Esophagus squamous epithelium (tissue), 5 donors: ENCODE measurements around the gene SH3BP5L. TPM values are rescaled to one million over a fixed set of nuclear protein-coding genes. Genes with fewer than 3 reads are reported as not detected.

Source experiments
- DNase-seq: peaks from one replicate; lab custom pipeline; 2025; lab: John Stamatoyannopoulos, UW
- H3K27ac ChIP-seq, 4 donors: fragments of 200-600 bp; sonication (generic); one replicate each; pipeline ENCODE4 v1.5.1; 2016 to 2019; ENCODE audit warnings: mild to moderate bottlenecking in 1 of 4
- H3K27me3 ChIP-seq, 4 donors: fragments of 200-600 bp; sonication (generic); 1 replicate in 3 of 4; 2 replicates in 1 of 4; pipeline versions ENCODE4 v1.5.1 to v1.6.0; 2017 to 2021; ENCODE audit warnings: antibody characterized with exemption in 1 of 4
- H3K36me3 ChIP-seq, 3 donors: fragments of 200-600 bp; sonication (generic); one replicate each; pipeline ENCODE4 v1.5.1; 2016 to 2019
- H3K4me1 ChIP-seq, 3 donors: fragments of 200-600 bp; sonication (generic); one replicate each; pipeline ENCODE4 v1.5.1; 2017 to 2019
- H3K4me3 ChIP-seq, 4 donors: fragments of 200-600 bp; sonication (generic); 1 replicate in 3 of 4; 2 replicates in 1 of 4; pipeline ENCODE4 v1.5.1; 2016 to 2019; ENCODE audit warnings: mild to moderate bottlenecking in 2 of 4, moderate library complexity in 1 of 4
- H3K9me3 ChIP-seq, 3 donors: fragments of 200-600 bp; sonication (generic); one replicate each; pipeline ENCODE4 v1.5.1; 2016 to 2019
- POLR2A ChIP-seq, 4 donors: fragments of 450-650 bp; IDR thresholded peaks; one replicate each; pipeline ENCODE4 v1.6.1; 2017; ENCODE audit warnings: antibody characterized with exemption in 4 of 4, mild to moderate bottlenecking in 4 of 4, moderate library complexity in 3 of 4
- WGBS, 2 donors: methylation state at CpG; one replicate each; pipeline ENCODE4 v1.1.5; 2018; 5-methylcytosine and 5-hydroxymethylcytosine counted together
- intact Hi-C: fragments of 100-400 bp; cut with DNase I; formaldehyde crosslinking; loops from one replicate; pipeline ENCODE4 v1.15.0; 2022
- total RNA-seq, 4 donors: library from RNA; depleted of rRNA; stranded (reverse); fragments of >200 nt; gene quantifications; one replicate each; pipeline ENCODE4 v1.1.0, GENCODE V29; 2016
- TF ChIP-seq, protein P1 (sequence below), 6 experiments: fragments of 450-650 bp in 4 of 6; fragments of 200-600 bp in 2 of 6; sonication (generic) in 2 of 6; IDR thresholded peaks; one replicate each; pipeline ENCODE4 v1.5.1; 2016 to 2019; ENCODE audit warnings: antibody characterized with exemption in 6 of 6, mild to moderate bottlenecking in 4 of 6, moderate library complexity in 4 of 6
- donor health status: DM: yes; HTN: yes; CAD: no.

The SH3BP5L gene
- total RNA-seq, 4 donors from 2014 or later, result 19.2 to 23.1 (median 21.9) TPM

GRCh38 chr1:248858891-248859889 is 33.5 kb upstream of the SH3BP5L start, which contains the start of gene ZNF692:
Gene ZNF692, minus strand, starts transcription at chr1:248859085. Its CDS starts 776 bp downstream, at chr1:248858309.
- peaks cover 0 to 22% (median 0%) of the 10 kb centered on the region in 3 donors for H3K36me3 ChIP-seq
- 14 to 33% methylated on average over 14 to 27 of the region's 62 CpGs for WGBS, 2 donors
- no peaks in the 10 kb centered on the region for H3K9me3 ChIP-seq
- intact Hi-C loops, result no loop called here
- H3K4me3 ChIP-seq, result peak within 1 kb of the TSS; percentile 45 to 74 (median 66)
- DNase-seq, result peak; percentile 92
- peak in 3 of 4 donors; percentile 57 to 85 (median 84) for TF ChIP-seq POLR2A (IDR thresholded peaks at IDR 0.05)
- TF ChIP-seq, protein P1, sequence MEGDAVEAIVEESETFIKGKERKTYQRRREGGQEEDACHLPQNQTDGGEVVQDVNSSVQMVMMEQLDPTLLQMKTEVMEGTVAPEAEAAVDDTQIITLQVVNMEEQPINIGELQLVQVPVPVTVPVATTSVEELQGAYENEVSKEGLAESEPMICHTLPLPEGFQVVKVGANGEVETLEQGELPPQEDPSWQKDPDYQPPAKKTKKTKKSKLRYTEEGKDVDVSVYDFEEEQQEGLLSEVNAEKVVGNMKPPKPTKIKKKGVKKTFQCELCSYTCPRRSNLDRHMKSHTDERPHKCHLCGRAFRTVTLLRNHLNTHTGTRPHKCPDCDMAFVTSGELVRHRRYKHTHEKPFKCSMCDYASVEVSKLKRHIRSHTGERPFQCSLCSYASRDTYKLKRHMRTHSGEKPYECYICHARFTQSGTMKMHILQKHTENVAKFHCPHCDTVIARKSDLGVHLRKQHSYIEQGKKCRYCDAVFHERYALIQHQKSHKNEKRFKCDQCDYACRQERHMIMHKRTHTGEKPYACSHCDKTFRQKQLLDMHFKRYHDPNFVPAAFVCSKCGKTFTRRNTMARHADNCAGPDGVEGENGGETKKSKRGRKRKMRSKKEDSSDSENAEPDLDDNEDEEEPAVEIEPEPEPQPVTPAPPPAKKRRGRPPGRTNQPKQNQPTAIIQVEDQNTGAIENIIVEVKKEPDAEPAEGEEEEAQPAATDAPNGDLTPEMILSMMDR (IDR thresholded peaks at IDR 0.05), result peak in 1 of 6 experiments; percentile 47
- peak within 1 kb of the TSS; percentile 91 to 97 (median 94) for H3K27ac ChIP-seq
- peaks cover 19 to 52% (median 22%) of the 10 kb centered on the region in 3 donors for H3K4me1 ChIP-seq
- H3K27me3 ChIP-seq, result no peaks in the 10 kb centered on the region

- no peak for DNase-seq
- Histone ChIP-seq H3K4me3 (peak overlapping the region; percentile 45 to 74 (median 66)), H3K27me3 (no peaks in the 10 kb centered on the region), H3K36me3 (peaks cover 0 to 31% (median 0%) of the 10 kb centered on the region in 3 donors), H3K9me3 (no peaks in the 10 kb centered on the region), H3K27ac (peak overlapping the region; percentile 91 to 97 (median 94)), H3K4me1 (peaks cover 14 to 50% (median 16%) of the 10 kb centered on the region in 3 donors)
- TF ChIP-seq, protein P1 (IDR thresholded peaks at IDR 0.05), result peak in 3 of 6 experiments; percentile 36 to 50 (median 37)
- TF ChIP-seq POLR2A (IDR thresholded peaks at IDR 0.05), result peak in 1 of 4 donors; percentile 13
- intact Hi-C loops, result no loop called here
- 3 to 4% methylated on average over 5 to 8 of the region's 45 CpGs for WGBS, 2 donors
Observed at GRCh38 chr1:248858096-248858890, 32.6 kb upstream of the SH3BP5L start.

GRCh38 chr1:248857749-248858095 is 32.0 kb upstream of the SH3BP5L start:
- WGBS, 2 donors, result no CpG with 5 or more reads among the region's 4 CpGs
- intact Hi-C loops, result no loop called here

DNA sequence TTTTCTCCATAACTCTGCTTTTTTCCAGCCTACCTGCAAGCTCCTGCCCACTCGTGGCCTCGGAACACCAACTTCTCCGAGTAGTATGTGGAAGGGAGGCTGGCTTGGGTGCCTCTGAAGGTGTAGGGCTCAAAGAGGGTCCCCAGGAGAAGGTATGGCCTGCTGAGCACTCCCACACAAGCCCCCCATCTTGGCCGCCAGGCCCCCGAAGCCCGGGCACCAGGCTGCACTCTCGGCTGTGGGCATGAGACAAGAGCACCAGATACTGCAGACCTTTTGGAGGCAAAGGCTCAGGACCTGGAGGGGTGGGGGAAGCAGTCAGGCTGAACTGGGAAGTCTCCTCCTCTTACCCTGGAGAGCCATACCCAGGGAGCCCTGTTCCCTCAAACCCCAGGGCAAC is 31.5 kb upstream of the SH3BP5L start:
- intact Hi-C loops, result no loop called here
- no peak for TF ChIP-seq POLR2A (IDR thresholded peaks at IDR 0.05)
- TF ChIP-seq, protein P1 (IDR thresholded peaks at IDR 0.05), result no peak
- Histone ChIP-seq H3K4me3 (peak overlapping the region in 2 of 4 donors; percentile 60 to 74), H3K36me3 (peaks cover 0 to 41% (median 0%) of the 10 kb centered on the region in 3 donors), H3K9me3 (no peaks in the 10 kb centered on the region), H3K27me3 (no peaks in the 10 kb centered on the region), H3K27ac (peak overlapping the region in 3 of 4 donors; percentile 91 to 97 (median 93)), H3K4me1 (peaks cover 10 to 48% (median 10%) of the 10 kb centered on the region in 3 donors)
- WGBS, 2 donors, result 71 to 80% methylated on average over 2 to 5 of the region's 7 CpGs
- DNase-seq, result no peak

More at GRCh38 chr1:248857749-248858095, 32.0 kb upstream of the SH3BP5L start:
- H3K36me3 ChIP-seq, result peaks cover 0 to 37% (median 0%) of the 10 kb centered on the region in 3 donors
- peak overlapping the region; percentile 91 to 97 (median 94) for H3K27ac ChIP-seq
- no peak for DNase-seq
- TF ChIP-seq, protein P1 (IDR thresholded peaks at IDR 0.05), result no peak
- TF ChIP-seq POLR2A (IDR thresholded peaks at IDR 0.05), result no peak
- no peaks in the 10 kb centered on the region for H3K9me3 ChIP-seq
- H3K4me1 ChIP-seq, result peaks cover 12 to 50% (median 13%) of the 10 kb centered on the region in 3 donors
- peak overlapping the region; percentile 45 to 74 (median 66) for H3K4me3 ChIP-seq
- no peaks in the 10 kb centered on the region for H3K27me3 ChIP-seq
